SIG-M5 treated with dmso at 0.1 percent for 504 hours (cell line): ENCODE measurements around the gene LUZP1.
"Not testable (repeated sequence)": the region's sequence is repeated elsewhere in the genome, so short reads cannot be mapped to it uniquely, and the experiment has no call there.

Source experiments
- DNase-seq: peaks from one replicate; lab custom pipeline; 2025; ENCODE audit not compliant: unreplicated experiment; lab: John Stamatoyannopoulos, UW

Gene LUZP1

GRCh38 chr1:23188936-23189452 lies 20.3 kb upstream of the LUZP1 start:
- DNase-seq, result not testable (repeated sequence)

GRCh38 chr1:23188434-23188884 lies 19.8 kb upstream of the LUZP1 start:
- DNase-seq, result no peak

GRCh38 chr1:23187637-23188036 lies 19.0 kb upstream of the LUZP1 start:
- DNase-seq, result no peak

GRCh38 chr1:23185381-23185780 lies 16.7 kb upstream of the LUZP1 start:
- no peak for DNase-seq

- DNase-seq, result peak; percentile 19
These were observed 15.7 kb upstream of the LUZP1 start for GRCh38 chr1:23184212-23184934.

GRCh38 chr1:23179862-23180261 lies 11.2 kb upstream of the LUZP1 start:
- DNase-seq, result no peak

GRCh38 chr1:23178950-23179349 lies 10.3 kb upstream of the LUZP1 start:
- peak; percentile 22 for DNase-seq

- no peak for DNase-seq
These were observed 9.8 kb upstream of the LUZP1 start for GRCh38 chr1:23178414-23178813.

- DNase-seq, result peak; percentile 21
These were observed 9.1 kb upstream of the LUZP1 start for GRCh38 chr1:23177438-23178380.

- DNase-seq, result no peak
These were observed 8.4 kb upstream of the LUZP1 start for GRCh38 chr1:23177031-23177430.

- DNase-seq, result no peak
These were observed 5.9 kb upstream of the LUZP1 start for GRCh38 chr1:23174426-23175110.

GRCh38 chr1:23171181-23171755 lies 2.6 kb upstream of the LUZP1 start:
- DNase-seq, result no peak

GRCh38 chr1:23169727-23170335 lies 1.2 kb upstream of the LUZP1 start:
- peak; percentile 84 for DNase-seq

GRCh38 chr1:23169195-23169575 lies 529 bp upstream of the LUZP1 start:
- no peak for DNase-seq

- peak; percentile 47 for DNase-seq
These were observed 594 bp downstream of the LUZP1 start for GRCh38 chr1:23168079-23168444.

GRCh38 chr1:23167353-23168078 lies 1.1 kb downstream of the LUZP1 start:
- peak; percentile 45 for DNase-seq

- DNase-seq, result no peak
These were observed 1.8 kb downstream of the LUZP1 start for GRCh38 chr1:23166854-23167253.

- DNase-seq, result no peak
These were observed 5.3 kb downstream of the LUZP1 start for GRCh38 chr1:23163395-23163794.

GRCh38 chr1:23159963-23160877 lies 8.4 kb downstream of the LUZP1 start:
- DNase-seq, result no peak
